Kidney epithelial cell (primary cell): Measurements from ENCODE around the gene STK10. TPM values are rescaled to one million over a fixed set of nuclear protein-coding genes. Genes with fewer than 3 reads are reported as not detected.

Source experiments
- DNase-seq: peaks from one replicate; pipeline ENCODE4 v3.0.0-alpha.2; 2010; ENCODE audit warnings: low read depth
- H3K27me3 ChIP-seq: 2 replicates; pipeline ENCODE4 v1.6.0; 2011; ENCODE audit warnings: low read length; ENCODE audit not compliant: control insufficient read depth, insufficient read depth
- H3K36me3 ChIP-seq: 2 replicates; pipeline ENCODE4 v1.5.1; 2011; ENCODE audit warnings: low read length; ENCODE audit not compliant: control insufficient read depth, insufficient read depth
- H3K4me3 ChIP-seq: 2 replicates; pipeline ENCODE4 v1.5.1; 2011; ENCODE audit warnings: low read depth, mild to moderate bottlenecking, control low read depth, low read length
- total RNA-seq: library from RNA; depleted of rRNA; stranded (reverse); fragments of >200 nt; gene quantifications from 2 replicates; pipeline ENCODE4 v1.2.3, GENCODE V29; 2015
- TF ChIP-seq, protein P1 (sequence below): IDR thresholded peaks from 2 replicates; pipeline ENCODE4 v1.5.1; 2011; ENCODE audit warnings: mild to moderate bottlenecking, moderate library complexity, low read length, control low read depth, inconsistent platforms; ENCODE audit not compliant: insufficient read depth, poor library complexity, severe bottlenecking

STK10 gene
- total RNA-seq, 1 donor from 2014 or later: 24.7 TPM

DNA sequence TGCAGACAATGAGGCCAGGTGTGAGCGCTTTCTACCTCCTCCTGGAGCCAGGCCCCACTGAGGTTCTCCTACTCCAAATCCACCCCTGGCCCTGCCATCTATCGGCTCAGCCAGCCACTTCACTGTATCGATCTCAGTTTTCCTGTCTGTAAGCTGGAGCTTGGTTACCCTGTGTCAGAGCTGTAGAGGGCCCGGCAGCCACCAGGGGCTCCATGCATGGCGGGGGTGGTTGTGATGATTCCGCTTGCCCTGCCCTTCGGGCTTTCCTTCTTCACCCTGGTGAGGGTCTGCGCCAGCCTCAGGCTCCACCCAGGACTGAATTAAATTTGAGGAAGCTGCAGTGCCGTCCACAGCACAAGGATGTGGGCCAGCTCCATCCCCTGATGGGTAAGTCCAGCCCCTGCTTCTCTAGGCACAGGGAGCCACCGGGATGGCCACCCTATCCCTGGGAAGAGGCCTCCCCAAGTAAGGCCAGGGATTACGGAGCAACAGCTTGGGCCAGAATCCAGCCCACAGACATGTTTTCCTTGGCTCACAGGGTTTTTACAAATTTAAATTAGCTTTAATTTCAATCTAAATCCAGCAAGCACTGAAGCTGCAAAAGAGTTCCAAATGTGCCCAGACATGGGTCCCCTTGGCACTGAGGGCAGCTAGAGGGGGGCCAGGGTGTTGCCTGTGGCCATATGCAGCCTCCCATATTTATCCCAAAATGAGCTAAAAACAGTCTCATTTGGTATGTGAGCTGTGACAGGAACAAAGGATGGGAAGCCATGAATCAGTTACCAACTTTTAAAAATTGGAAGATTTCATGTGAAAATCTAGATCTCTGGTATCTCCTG, 92.4 kb downstream of the STK10 start:
- no peak overlapping the region for H3K4me3 ChIP-seq
- H3K36me3 ChIP-seq: no peaks in the 10 kb centered on the region
- no peak for DNase-seq
- TF ChIP-seq, protein P1, sequence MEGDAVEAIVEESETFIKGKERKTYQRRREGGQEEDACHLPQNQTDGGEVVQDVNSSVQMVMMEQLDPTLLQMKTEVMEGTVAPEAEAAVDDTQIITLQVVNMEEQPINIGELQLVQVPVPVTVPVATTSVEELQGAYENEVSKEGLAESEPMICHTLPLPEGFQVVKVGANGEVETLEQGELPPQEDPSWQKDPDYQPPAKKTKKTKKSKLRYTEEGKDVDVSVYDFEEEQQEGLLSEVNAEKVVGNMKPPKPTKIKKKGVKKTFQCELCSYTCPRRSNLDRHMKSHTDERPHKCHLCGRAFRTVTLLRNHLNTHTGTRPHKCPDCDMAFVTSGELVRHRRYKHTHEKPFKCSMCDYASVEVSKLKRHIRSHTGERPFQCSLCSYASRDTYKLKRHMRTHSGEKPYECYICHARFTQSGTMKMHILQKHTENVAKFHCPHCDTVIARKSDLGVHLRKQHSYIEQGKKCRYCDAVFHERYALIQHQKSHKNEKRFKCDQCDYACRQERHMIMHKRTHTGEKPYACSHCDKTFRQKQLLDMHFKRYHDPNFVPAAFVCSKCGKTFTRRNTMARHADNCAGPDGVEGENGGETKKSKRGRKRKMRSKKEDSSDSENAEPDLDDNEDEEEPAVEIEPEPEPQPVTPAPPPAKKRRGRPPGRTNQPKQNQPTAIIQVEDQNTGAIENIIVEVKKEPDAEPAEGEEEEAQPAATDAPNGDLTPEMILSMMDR: no peak
- no peaks in the 10 kb centered on the region for H3K27me3 ChIP-seq

DNA sequence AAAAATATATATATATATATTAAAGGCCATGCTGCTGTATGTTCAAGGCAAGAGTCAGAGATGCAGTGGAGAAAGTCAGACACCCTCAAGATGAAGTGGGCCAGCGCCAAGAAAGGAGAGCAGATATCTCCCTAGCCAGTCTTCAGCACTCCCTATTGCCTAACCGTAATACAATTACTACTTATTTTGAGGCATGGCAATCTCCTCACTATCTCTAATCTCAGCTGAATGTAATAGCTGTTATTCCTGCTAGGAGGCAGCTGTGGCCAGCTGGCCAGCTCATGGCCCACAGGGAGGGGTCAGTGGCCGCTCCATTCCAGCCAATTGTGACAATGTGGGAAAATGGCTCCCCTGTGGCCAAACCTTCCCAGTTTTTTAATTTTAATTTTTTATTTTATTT, 94.1 kb downstream of the STK10 start:
- TF ChIP-seq, protein P1: no peak
- H3K27me3 ChIP-seq: no peaks in the 10 kb centered on the region
- no peaks in the 10 kb centered on the region for H3K36me3 ChIP-seq
- no peak overlapping the region for H3K4me3 ChIP-seq
- no peak for DNase-seq

DNA sequence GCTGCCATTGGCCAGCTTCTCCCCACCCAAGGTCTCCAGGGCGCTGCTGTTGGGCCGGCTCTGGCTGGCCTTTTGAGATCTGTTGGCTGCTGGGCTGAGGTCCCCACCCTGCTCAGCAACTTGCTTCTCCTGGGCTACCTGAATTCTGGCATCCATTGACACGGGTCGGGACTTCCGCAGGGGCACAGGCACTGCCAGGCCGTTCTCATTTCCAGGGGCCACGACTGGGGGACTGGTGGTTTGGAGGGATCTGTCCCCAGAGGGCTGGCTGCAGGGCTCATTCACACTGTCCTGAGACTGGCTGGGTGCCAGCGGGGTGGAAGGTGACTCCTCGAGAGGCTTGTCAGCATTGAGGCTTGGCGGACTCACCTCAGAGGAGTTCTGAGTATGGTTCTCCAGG, 94.5 kb downstream of the STK10 start:
- TF ChIP-seq, protein P1: no peak
- Histone ChIP-seq H3K36me3 (no peaks in the 10 kb centered on the region), H3K27me3 (no peaks in the 10 kb centered on the region), H3K4me3 (no peak overlapping the region)
- no peak for DNase-seq

DNA sequence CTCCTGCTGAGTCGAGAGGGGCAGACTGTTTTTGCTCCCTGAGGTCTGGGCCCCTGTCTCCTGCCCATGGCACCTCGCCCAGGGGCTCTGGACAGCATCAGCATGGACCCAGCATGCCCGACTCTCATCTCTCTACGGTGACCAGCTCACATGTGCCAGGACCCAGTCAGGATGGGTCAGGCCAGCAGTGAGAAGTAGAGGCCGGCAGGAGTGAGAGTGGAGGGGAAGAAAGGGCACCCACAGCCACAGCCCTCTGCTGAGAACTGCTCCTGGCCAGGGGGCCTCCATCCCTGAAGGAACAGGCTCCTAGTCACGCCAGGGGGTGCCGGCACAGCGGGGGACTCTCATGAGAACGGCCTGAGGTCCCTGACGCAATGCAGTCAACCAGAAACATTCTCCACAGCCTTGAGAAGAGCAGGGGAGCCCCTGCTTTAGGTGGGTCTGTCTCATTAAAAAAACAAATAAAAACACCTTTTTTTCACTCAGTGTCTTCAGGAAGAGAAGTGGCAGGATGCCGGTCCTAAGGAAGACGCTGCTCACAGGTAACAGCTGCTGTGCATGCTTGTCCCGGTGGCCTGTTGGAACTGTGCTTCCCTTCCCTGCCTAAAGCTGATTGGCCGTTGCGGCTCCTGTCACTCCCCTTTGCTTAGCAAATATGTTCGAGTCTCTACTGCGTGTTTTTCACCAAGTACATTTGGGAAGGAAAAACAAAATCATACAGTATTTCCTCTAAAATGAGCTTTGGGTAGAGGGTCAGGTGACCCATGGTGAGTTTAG, 95.9 kb downstream of the STK10 start:
- TF ChIP-seq, protein P1: no peak
- DNase-seq: no peak
- Histone ChIP-seq H3K4me3 (no peak overlapping the region), H3K36me3 (no peaks in the 10 kb centered on the region), H3K27me3 (no peaks in the 10 kb centered on the region)

DNA sequence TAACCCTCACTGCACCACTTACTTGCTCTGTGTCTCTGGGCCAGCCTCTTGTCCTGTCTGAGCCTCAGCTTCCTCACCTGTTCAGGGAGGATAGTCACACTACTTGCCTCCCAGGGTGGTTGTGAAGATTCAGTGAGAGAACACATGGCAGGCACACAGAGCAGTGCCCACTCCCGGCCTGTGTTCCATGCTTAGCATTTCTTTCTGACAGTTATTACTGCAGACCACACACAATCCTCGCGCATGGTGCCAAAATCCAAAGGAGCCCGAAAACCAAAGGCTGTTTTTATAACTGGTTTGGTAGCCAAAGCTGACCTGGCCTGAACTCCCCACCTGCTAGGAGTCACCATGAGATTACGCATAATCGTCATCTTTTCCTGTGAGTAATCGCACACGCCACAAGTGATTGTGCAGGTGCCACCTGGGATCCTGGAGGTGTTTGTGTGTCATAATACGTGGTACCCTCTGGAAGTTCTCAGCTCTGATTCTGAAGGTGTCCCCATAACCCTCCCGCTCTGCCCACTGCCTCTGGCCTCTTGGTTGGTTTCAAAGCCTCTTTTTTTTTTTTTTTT, 97.0 kb downstream of the STK10 start:
- TF ChIP-seq, protein P1: no peak
- Histone ChIP-seq H3K4me3 (no peak overlapping the region), H3K27me3 (no peaks in the 10 kb centered on the region), H3K36me3 (no peaks in the 10 kb centered on the region)
- no peak for DNase-seq
